HepG2 (cell line): Measurements from ENCODE around the gene MEMO1. TPM values are rescaled to one million over a fixed set of nuclear protein-coding genes. Genes with fewer than 3 reads are reported as not detected.

Source experiments
- EED ChIP-seq: sonication (generic); formaldehyde crosslinking; IDR thresholded peaks from 2 replicates; pipeline ENCODE4 v1.5.0; 2020; ENCODE audit warnings: mild to moderate bottlenecking, missing genetic modification reagents
- FOXC1 ChIP-seq: sonication (generic); formaldehyde crosslinking; IDR thresholded peaks from 2 replicates; pipeline ENCODE4 v1.8.0; 2022; ENCODE audit warnings: mild to moderate bottlenecking, missing genetic modification reagents, borderline replicate concordance
- FOXP4 ChIP-seq: sonication (generic); formaldehyde crosslinking; IDR thresholded peaks from 2 replicates; pipeline ENCODE4 v1.4.0; 2020; ENCODE audit warnings: missing genetic modification reagents
- GATAD2A ChIP-seq: IDR thresholded peaks from 2 replicates; pipeline ENCODE4 v1.6.1; 2016
- HNRNPUL1 ChIP-seq: fragments of 200-400 bp; formaldehyde crosslinking; IDR thresholded peaks from 2 replicates; pipeline ENCODE4 v1.6.1; 2017; ENCODE audit warnings: low read depth, mild to moderate bottlenecking, low read length, moderate library complexity
- MAFK ChIP-seq, 2 experiments: IDR thresholded peaks in 1 of 2; conservative IDR thresholded peaks in 1 of 2; 2 replicates each; pipeline ENCODE4 v1.6.1; 2011; ENCODE audit warnings: improper control_type of control experiment in 2 of 2, low read length in 2 of 2
- MXI1 ChIP-seq: IDR thresholded peaks from 3 replicates; pipeline ENCODE4 v1.6.1; 2012; ENCODE audit warnings: low read depth, low read length, inconsistent platforms, borderline replicate concordance
- POLR2A ChIP-seq, 2 experiments: IDR thresholded peaks; 2 replicates each; pipeline ENCODE4 v1.6.1; 2011; ENCODE audit warnings: low read depth in 2 of 2, low read length in 2 of 2, mild to moderate bottlenecking in 1 of 2, moderate library complexity in 1 of 2; ENCODE audit not compliant: insufficient read depth in 1 of 2
- SMAD9 ChIP-seq: sonication (generic); formaldehyde crosslinking; IDR thresholded peaks from 2 replicates; pipeline ENCODE4 v1.5.1; 2020; ENCODE audit warnings: mild to moderate bottlenecking, missing genetic modification reagents
- SMC3 ChIP-seq: IDR thresholded peaks from 2 replicates; pipeline ENCODE4 v1.6.1; 2011; ENCODE audit warnings: low read length, improper control_type of control experiment
- SOX6 ChIP-seq, 2 experiments: fragments of 450-650 bp in 1 of 2; sonication (generic) in 1 of 2; formaldehyde crosslinking in 1 of 2; IDR thresholded peaks; 2 replicates each; pipeline versions ENCODE4 v1.4.0 to v1.6.1; 2017 to 2020; ENCODE audit warnings: antibody characterized with exemption in 1 of 2, mild to moderate bottlenecking in 1 of 2, missing genetic modification reagents in 1 of 2
- ZBTB38 ChIP-seq: sonication (generic); formaldehyde crosslinking; IDR thresholded peaks from 2 replicates; pipeline ENCODE4 v1.5.1; 2020; ENCODE audit warnings: mild to moderate bottlenecking, missing genetic modification reagents
- ZFAT ChIP-seq: sonication (generic); formaldehyde crosslinking; conservative IDR thresholded peaks from 2 replicates; pipeline ENCODE4 v1.8.1; 2023; ENCODE audit warnings: missing genetic modification reagents, inconsistent platforms
- ZFP62 ChIP-seq: sonication (generic); formaldehyde crosslinking; IDR thresholded peaks from 2 replicates; pipeline ENCODE4 v1.4.0; 2020; ENCODE audit warnings: missing genetic modification reagents
- ZNF598 ChIP-seq: sonication (generic); formaldehyde crosslinking; IDR thresholded peaks from 2 replicates; pipeline ENCODE4 v1.5.1; 2020; ENCODE audit warnings: mild to moderate bottlenecking, missing genetic modification reagents, borderline replicate concordance
- ZNF703 ChIP-seq: sonication (generic); formaldehyde crosslinking; IDR thresholded peaks from 2 replicates; pipeline ENCODE4 v1.5.1; 2020; ENCODE audit warnings: missing genetic modification reagents, mild to moderate bottlenecking, moderate library complexity, borderline replicate concordance
- ZNF720 ChIP-seq: sonication (generic); formaldehyde crosslinking; IDR thresholded peaks from 2 replicates; pipeline ENCODE4 v1.4.0; 2020; ENCODE audit warnings: missing genetic modification reagents
- polyA plus RNA-seq, 8 experiments: library from polyadenylated mRNA; depleted of rRNA in 3 of 8; stranded (reverse) in 7 of 8; unstranded in 1 of 8; fragments of >200 nt; fragmentation: Illumina TruSeq in 4 of 8; extraction: Trizol in 4 of 8; gene quantifications; 2 replicates each; pipeline versions ENCODE4 v1.2.1 to v1.2.3, GENCODE V29; 2011 to 2016; ENCODE audit warnings: low read depth in 4 of 8, missing spikeins in 1 of 8, mixed read lengths in 1 of 8; ENCODE audit not compliant: insufficient read depth in 1 of 8
- total RNA-seq, 5 experiments: library from RNA; depleted of rRNA; stranded (reverse); fragments of >200 nt; fragmentation: Illumina TruSeq; extraction: Trizol; gene quantifications; 2 replicates each; pipeline ENCODE4 v1.2.3, GENCODE V29; 2016; ENCODE audit warnings: low read depth in 1 of 5
- TF ChIP-seq, protein P1 (sequence below): sonication (generic); formaldehyde crosslinking; IDR thresholded peaks from 2 replicates; pipeline ENCODE4 v1.5.0; 2020; ENCODE audit warnings: missing genetic modification reagents, mild to moderate bottlenecking, borderline replicate concordance
- TF ChIP-seq, protein P2 (sequence below): sonication (generic); formaldehyde crosslinking; IDR thresholded peaks from 2 replicates; pipeline ENCODE4 v1.4.0; 2020; ENCODE audit warnings: missing genetic modification reagents

Gene MEMO1
- total and polyA plus RNA-seq, 2 of the 13 experiments (the other 11 are each of a cell fraction or from before 2014, with no cell fraction given) = 69.8 to 81.6 TPM

GRCh38 chr2:31986906-31987305 lies 23.9 kb downstream of the MEMO1 start (continued):
- TF ChIP-seq FOXP4 = peak; percentile 64
- peak; percentile 19; the same call in 1 of the 2 replicates for TF ChIP-seq SMC3
- TF ChIP-seq, protein P1, sequence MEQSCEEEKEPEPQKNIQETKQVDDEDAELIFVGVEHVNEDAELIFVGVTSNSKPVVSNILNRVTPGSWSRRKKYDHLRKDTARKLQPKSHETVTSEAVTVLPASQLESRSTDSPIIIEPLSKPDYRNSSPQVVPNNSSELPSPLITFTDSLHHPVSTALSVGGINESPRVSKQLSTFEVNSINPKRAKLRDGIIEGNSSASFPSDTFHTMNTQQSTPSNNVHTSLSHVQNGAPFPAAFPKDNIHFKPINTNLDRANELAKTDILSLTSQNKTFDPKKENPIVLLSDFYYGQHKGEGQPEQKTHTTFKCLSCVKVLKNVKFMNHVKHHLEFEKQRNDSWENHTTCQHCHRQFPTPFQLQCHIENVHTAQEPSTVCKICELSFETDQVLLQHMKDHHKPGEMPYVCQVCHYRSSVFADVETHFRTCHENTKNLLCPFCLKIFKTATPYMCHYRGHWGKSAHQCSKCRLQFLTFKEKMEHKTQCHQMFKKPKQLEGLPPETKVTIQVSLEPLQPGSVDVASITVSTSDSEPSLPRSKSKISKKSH (CRISPR knock-in tag) = no peak
- TF ChIP-seq HNRNPUL1 = no peak
- no peak for TF ChIP-seq ZNF720
- TF ChIP-seq EED (CRISPR knock-in tag) = no peak
- no peak for TF ChIP-seq MXI1
- no peak for TF ChIP-seq SMAD9 (CRISPR knock-in tag)
- no peak for TF ChIP-seq ZFAT
- TF ChIP-seq POLR2A (IDR thresholded peaks at IDR 0.05; ENCODE audit: insufficient read depth in 1 of 2, low read depth in 2 of 2, low read length in 2 of 2) = no peak
- TF ChIP-seq GATAD2A (CRISPR knock-in tag) = peak; percentile 32; the same call in 1 of the 2 replicates
- TF ChIP-seq ZBTB38 (CRISPR knock-in tag) = no peak
- TF ChIP-seq, protein P2, sequence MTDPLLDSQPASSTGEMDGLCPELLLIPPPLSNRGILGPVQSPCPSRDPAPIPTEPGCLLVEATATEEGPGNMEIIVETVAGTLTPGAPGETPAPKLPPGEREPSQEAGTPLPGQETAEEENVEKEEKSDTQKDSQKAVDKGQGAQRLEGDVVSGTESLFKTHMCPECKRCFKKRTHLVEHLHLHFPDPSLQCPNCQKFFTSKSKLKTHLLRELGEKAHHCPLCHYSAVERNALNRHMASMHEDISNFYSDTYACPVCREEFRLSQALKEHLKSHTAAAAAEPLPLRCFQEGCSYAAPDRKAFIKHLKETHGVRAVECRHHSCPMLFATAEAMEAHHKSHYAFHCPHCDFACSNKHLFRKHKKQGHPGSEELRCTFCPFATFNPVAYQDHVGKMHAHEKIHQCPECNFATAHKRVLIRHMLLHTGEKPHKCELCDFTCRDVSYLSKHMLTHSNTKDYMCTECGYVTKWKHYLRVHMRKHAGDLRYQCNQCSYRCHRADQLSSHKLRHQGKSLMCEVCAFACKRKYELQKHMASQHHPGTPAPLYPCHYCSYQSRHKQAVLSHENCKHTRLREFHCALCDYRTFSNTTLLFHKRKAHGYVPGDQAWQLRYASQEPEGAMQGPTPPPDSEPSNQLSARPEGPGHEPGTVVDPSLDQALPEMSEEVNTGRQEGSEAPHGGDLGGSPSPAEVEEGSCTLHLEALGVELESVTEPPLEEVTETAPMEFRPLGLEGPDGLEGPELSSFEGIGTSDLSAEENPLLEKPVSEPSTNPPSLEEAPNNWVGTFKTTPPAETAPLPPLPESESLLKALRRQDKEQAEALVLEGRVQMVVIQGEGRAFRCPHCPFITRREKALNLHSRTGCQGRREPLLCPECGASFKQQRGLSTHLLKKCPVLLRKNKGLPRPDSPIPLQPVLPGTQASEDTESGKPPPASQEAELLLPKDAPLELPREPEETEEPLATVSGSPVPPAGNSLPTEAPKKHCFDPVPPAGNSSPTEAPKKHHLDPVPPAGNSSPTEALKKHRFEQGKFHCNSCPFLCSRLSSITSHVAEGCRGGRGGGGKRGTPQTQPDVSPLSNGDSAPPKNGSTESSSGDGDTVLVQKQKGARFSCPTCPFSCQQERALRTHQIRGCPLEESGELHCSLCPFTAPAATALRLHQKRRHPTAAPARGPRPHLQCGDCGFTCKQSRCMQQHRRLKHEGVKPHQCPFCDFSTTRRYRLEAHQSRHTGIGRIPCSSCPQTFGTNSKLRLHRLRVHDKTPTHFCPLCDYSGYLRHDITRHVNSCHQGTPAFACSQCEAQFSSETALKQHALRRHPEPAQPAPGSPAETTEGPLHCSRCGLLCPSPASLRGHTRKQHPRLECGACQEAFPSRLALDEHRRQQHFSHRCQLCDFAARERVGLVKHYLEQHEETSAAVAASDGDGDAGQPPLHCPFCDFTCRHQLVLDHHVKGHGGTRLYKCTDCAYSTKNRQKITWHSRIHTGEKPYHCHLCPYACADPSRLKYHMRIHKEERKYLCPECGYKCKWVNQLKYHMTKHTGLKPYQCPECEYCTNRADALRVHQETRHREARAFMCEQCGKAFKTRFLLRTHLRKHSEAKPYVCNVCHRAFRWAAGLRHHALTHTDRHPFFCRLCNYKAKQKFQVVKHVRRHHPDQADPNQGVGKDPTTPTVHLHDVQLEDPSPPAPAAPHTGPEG (CRISPR knock-in tag) = no peak
- no peak for TF ChIP-seq MAFK (conservative IDR thresholded peaks at IDR 0.05 in 1 of 2, IDR thresholded peaks at IDR 0.05 in 1 of 2; ENCODE audit: low read length in 2 of 2)
- no peak for TF ChIP-seq FOXC1 (CRISPR knock-in tag)
- TF ChIP-seq SOX6 (IDR thresholded peaks at IDR 0.05) = no peak
- TF ChIP-seq SOX6 (CRISPR knock-in tag; IDR thresholded peaks at IDR 0.05) = peak; percentile 89
- TF ChIP-seq ZNF598 = no peak
- no peak for TF ChIP-seq ZNF703 (CRISPR knock-in tag)
- TF ChIP-seq ZFP62 = no peak
